Ishikawa (cell line): ENCODE measurements around the gene MIA2.

Experiments used
- CEBPB ChIP-seq: IDR thresholded peaks from 2 replicates; pipeline ENCODE4 v1.6.1; 2012
- CREB1 ChIP-seq: IDR thresholded peaks from 2 replicates; pipeline ENCODE4 v1.6.1; 2012; ENCODE audit warnings: low read depth
- EGR1 ChIP-seq: IDR thresholded peaks from 2 replicates; pipeline ENCODE4 v1.6.1; 2012
- EP300 ChIP-seq: IDR thresholded peaks from 2 replicates; pipeline ENCODE4 v1.6.1; 2012; ENCODE audit warnings: borderline replicate concordance
- FOXM1 ChIP-seq: IDR thresholded peaks from 2 replicates; pipeline ENCODE4 v1.6.1; 2012; ENCODE audit warnings: low read depth, borderline replicate concordance
- MAX ChIP-seq: IDR thresholded peaks from 2 replicates; pipeline ENCODE4 v1.6.1; 2012
- NFIC ChIP-seq: IDR thresholded peaks from 2 replicates; pipeline ENCODE4 v1.6.1; 2012
- RAD21 ChIP-seq: IDR thresholded peaks from 2 replicates; pipeline ENCODE4 v1.6.1; 2012; ENCODE audit warnings: low read depth
- REST ChIP-seq: IDR thresholded peaks from 2 replicates; pipeline ENCODE4 v1.6.1; 2012; ENCODE audit warnings: low read depth, mild to moderate bottlenecking
- TAF1 ChIP-seq: IDR thresholded peaks from 2 replicates; pipeline ENCODE4 v1.6.1; 2012; ENCODE audit warnings: low read depth, mild to moderate bottlenecking
- TCF12 ChIP-seq: IDR thresholded peaks from 2 replicates; pipeline ENCODE4 v1.6.1; 2012; ENCODE audit warnings: low read depth
- TEAD4 ChIP-seq: IDR thresholded peaks from 2 replicates; pipeline ENCODE4 v1.6.1; 2012
- USF1 ChIP-seq: IDR thresholded peaks from 2 replicates; pipeline ENCODE4 v1.6.1; 2012
- YY1 ChIP-seq: IDR thresholded peaks from 2 replicates; pipeline ENCODE4 v1.6.1; 2012; ENCODE audit warnings: low read depth
- ZBTB7A ChIP-seq: IDR thresholded peaks from 2 replicates; pipeline ENCODE4 v1.6.1; 2012; ENCODE audit warnings: low read depth

The MIA2 gene

GRCh38 chr14:39203659-39204606 lies 29.8 kb upstream of the MIA2 start:
- TF ChIP-seq CREB1 (no peak), EGR1 (no peak), EP300 (no peak), CEBPB (no peak), TCF12 (no peak), RAD21 (no peak), NFIC (no peak), TAF1 (no peak), TEAD4 (no peak), USF1 (no peak), YY1 (no peak), FOXM1 (no peak), ZBTB7A (no peak), REST (no peak), MAX (no peak)

- TF ChIP-seq NFIC (no peak), CREB1 (no peak), YY1 (no peak), TEAD4 (no peak), EP300 (no peak), CEBPB (no peak), MAX (no peak), FOXM1 (no peak), REST (no peak), RAD21 (no peak), TAF1 (no peak), USF1 (no peak), TCF12 (no peak)
Observed at GRCh38 chr14:39211109-39211741, 22.5 kb upstream of the MIA2 start.

- TF ChIP-seq ZBTB7A (no peak), TCF12 (no peak), RAD21 (no peak)
Observed at GRCh38 chr14:39212034-39212433, 21.7 kb upstream of the MIA2 start.

GRCh38 chr14:39212693-39213092 lies 21.0 kb upstream of the MIA2 start:
- TF ChIP-seq TEAD4, result no peak
- TF ChIP-seq MAX, result no peak
- no peak for TF ChIP-seq TAF1
- no peak for TF ChIP-seq ZBTB7A
- TF ChIP-seq NFIC, result no peak
- no peak for TF ChIP-seq CREB1
- TF ChIP-seq FOXM1, result no peak
- no peak for TF ChIP-seq YY1
- no peak for TF ChIP-seq TCF12
- no peak for TF ChIP-seq USF1
- no peak for TF ChIP-seq EP300
- no peak for TF ChIP-seq EGR1
- no peak for TF ChIP-seq CEBPB
- TF ChIP-seq REST, result no peak
- no peak for TF ChIP-seq RAD21
